H1 (cell line): Measurements from ENCODE around the gene USP38. TPM values are rescaled to one million over a fixed set of nuclear protein-coding genes. Genes with fewer than 3 reads are reported as not detected.

Experiments
- CTCF ChIA-PET: fragments of 300-600 bp; sonication (Branson Sonifier 250); formaldehyde crosslinking; loops from one replicate; lab custom pipeline; 2021; ENCODE audit not compliant: partially characterized antibody; lab: Charles Lee
- POLR2A ChIA-PET: fragments of 300-600 bp; sonication (Branson Sonifier 250); formaldehyde crosslinking; loops from one replicate; lab custom pipeline; 2021; ENCODE audit warnings: inconsistent platforms; ENCODE audit not compliant: partially characterized antibody; lab: Charles Lee
- DNase-seq, 2 experiments: peaks; one replicate each; pipeline versions ENCODE4 v3.0.0 to v3.0.0-alpha.2; 2010 to 2022; ENCODE audit warnings: low spot score in 2 of 2, low read depth in 1 of 2, mixed read lengths in 1 of 2
- FAIRE-seq: peaks from 2 replicates; lab custom pipeline; 2011; peaks lifted over from hg19 to GRCh38; lab: Jason Lieb, UNC
- H2AFZ ChIP-seq: 2 replicates; pipeline ENCODE4 v1.8.1; 2012; ENCODE audit warnings: low read length, inconsistent platforms
- H2AK5ac ChIP-seq: 2 replicates; pipeline ENCODE4 v1.6.1; 2013; ENCODE audit warnings: low read depth, low read length
- H2BK120ac ChIP-seq: replicated peaks from 2 replicates; pipeline ENCODE3; 2013; ENCODE audit warnings: low read depth, low read length, inconsistent platforms
- H2BK12ac ChIP-seq: 2 replicates; pipeline ENCODE4 v1.6.1; 2013; ENCODE audit warnings: low read depth, low read length
- H2BK15ac ChIP-seq: 2 replicates; pipeline ENCODE4 v1.6.1; 2013; ENCODE audit warnings: low read length
- H2BK20ac ChIP-seq: 2 replicates; pipeline ENCODE4 v1.6.1; 2013; ENCODE audit warnings: low read length
- H2BK5ac ChIP-seq: 2 replicates; pipeline ENCODE4 v1.6.1; 2013; ENCODE audit warnings: low read depth, low read length
- H3K14ac ChIP-seq: 2 replicates; pipeline ENCODE4 v1.6.1; 2013; ENCODE audit warnings: inconsistent platforms; ENCODE audit not compliant: insufficient read length
- H3K18ac ChIP-seq: 2 replicates; pipeline ENCODE4 v1.6.1; 2013; ENCODE audit warnings: low read length; ENCODE audit errors: extremely low read depth
- H3K23ac ChIP-seq: 2 replicates; pipeline ENCODE4 v1.6.1; 2013; ENCODE audit warnings: inconsistent platforms; ENCODE audit not compliant: insufficient read length
- H3K23me2 ChIP-seq: 2 replicates; pipeline ENCODE4 v1.6.1; 2013; ENCODE audit warnings: low read depth, low read length
- H3K27ac ChIP-seq: 2 replicates; pipeline ENCODE4 v1.6.1; 2011; ENCODE audit warnings: low read depth, low read length, inconsistent platforms
- H3K27me3 ChIP-seq, 4 experiments: replicated peaks in 1 of 4; 1 replicate in 1 of 4; 2 replicates in 3 of 4; pipeline versions ENCODE4 v1.6.1 to v1.8.1; 2011 to 2013; ENCODE audit warnings: low read length in 3 of 4, mild to moderate bottlenecking in 3 of 4, inconsistent platforms in 2 of 4, mixed read lengths in 2 of 4, moderate library complexity in 1 of 4; ENCODE audit not compliant: control insufficient read depth in 3 of 4, insufficient read depth in 3 of 4; ENCODE audit errors: extremely low read depth in 1 of 4
- H3K36me3 ChIP-seq, 4 experiments: 2 replicates each; pipeline versions ENCODE4 v1.6.1 to v1.8.1; 2011 to 2013; ENCODE audit warnings: mild to moderate bottlenecking in 4 of 4, low read length in 3 of 4, moderate library complexity in 2 of 4, control low read depth in 1 of 4, inconsistent platforms in 1 of 4; ENCODE audit not compliant: insufficient read depth in 4 of 4, control insufficient read depth in 2 of 4
- H3K4ac ChIP-seq: replicated peaks from 2 replicates; pipeline ENCODE3; 2013; ENCODE audit warnings: low read length, low read depth, mixed read lengths, inconsistent platforms; ENCODE audit not compliant: insufficient read length
- H3K4me1 ChIP-seq, 4 experiments: replicated peaks in 1 of 4; 1 replicate in 1 of 4; 2 replicates in 3 of 4; pipeline versions ENCODE4 v1.6.1 to v1.8.1; 2011 to 2013; ENCODE audit warnings: low read length in 3 of 4, inconsistent platforms in 2 of 4, mixed read lengths in 1 of 4; ENCODE audit not compliant: insufficient read depth in 4 of 4, control insufficient read depth in 3 of 4
- H3K4me2 ChIP-seq, 2 experiments: 2 replicates each; pipeline versions ENCODE4 v1.6.1 to v1.8.1; 2011 to 2013; ENCODE audit warnings: low read depth in 2 of 2, low read length in 2 of 2, control low read depth in 1 of 2, inconsistent platforms in 1 of 2, mild to moderate bottlenecking in 1 of 2; ENCODE audit not compliant: insufficient read depth in 1 of 2
- H3K4me3 ChIP-seq, 4 experiments: fragments of 200-600, 300-600 bp in 1 of 4; sonication (generic), shearing (Covaris generic), sonication (Bioruptor Twin) in 1 of 4; 2 replicates each; pipeline versions ENCODE4 v1.5.1 to v1.8.1; 2011 to 2016; ENCODE audit warnings: low read length in 4 of 4, low read depth in 3 of 4, control low read depth in 2 of 4, inconsistent platforms in 2 of 4, mild to moderate bottlenecking in 2 of 4, mixed read lengths in 1 of 4, moderate library complexity in 1 of 4; ENCODE audit not compliant: insufficient read depth in 2 of 4; ENCODE audit errors: extremely low read depth in 1 of 4
- H3K56ac ChIP-seq: replicated peaks from 2 replicates; pipeline ENCODE3; 2013; ENCODE audit warnings: low read depth, mild to moderate bottlenecking, mixed read lengths, low read length, inconsistent platforms; ENCODE audit not compliant: insufficient read length
- H3K79me1 ChIP-seq: 2 replicates; pipeline ENCODE4 v1.6.1; 2013; ENCODE audit warnings: low read depth, low read length, control low read depth
- H3K79me2 ChIP-seq, 2 experiments: 2 replicates each; pipeline versions ENCODE4 v1.6.1 to v1.8.1; 2012 to 2013; ENCODE audit warnings: low read length in 2 of 2, mild to moderate bottlenecking in 2 of 2, inconsistent platforms in 1 of 2; ENCODE audit not compliant: insufficient read depth in 2 of 2, control insufficient read depth in 1 of 2
- H3K9ac ChIP-seq, 4 experiments: replicated peaks in 1 of 4; 1 replicate in 1 of 4; 2 replicates in 3 of 4; pipeline versions ENCODE4 v1.6.1 to v1.8.1; 2011 to 2013; ENCODE audit warnings: low read depth in 3 of 4, low read length in 3 of 4, control low read depth in 2 of 4, mild to moderate bottlenecking in 2 of 4, moderate library complexity in 2 of 4, inconsistent platforms in 1 of 4; ENCODE audit errors: extremely low read depth in 1 of 4
- H3K9me3 ChIP-seq, 2 experiments: 2 replicates each; pipeline versions ENCODE4 v1.6.1 to v1.8.1; 2012 to 2013; ENCODE audit warnings: mild to moderate bottlenecking in 2 of 2, moderate library complexity in 2 of 2, control low read depth in 1 of 2, inconsistent platforms in 1 of 2, low read depth in 1 of 2, low read length in 1 of 2, mixed read lengths in 1 of 2; ENCODE audit not compliant: insufficient read depth in 2 of 2
- H4K20me1 ChIP-seq, 2 experiments: replicated peaks in 1 of 2; 2 replicates each; pipeline versions ENCODE3 to v1.8.1; 2011 to 2013; ENCODE audit warnings: inconsistent platforms in 2 of 2, low read length in 2 of 2, mild to moderate bottlenecking in 1 of 2; ENCODE audit not compliant: insufficient read depth in 2 of 2, control insufficient read depth in 1 of 2
- H4K5ac ChIP-seq: 2 replicates; pipeline ENCODE4 v1.6.1; 2013; ENCODE audit warnings: low read length, low read depth, mixed read lengths, inconsistent platforms; ENCODE audit not compliant: insufficient read length
- H4K8ac ChIP-seq: 2 replicates; pipeline ENCODE4 v1.8.0; 2013; ENCODE audit warnings: mild to moderate bottlenecking, moderate library complexity, low read length, inconsistent platforms; ENCODE audit not compliant: insufficient read depth; ENCODE audit errors: extremely low read depth
- H4K91ac ChIP-seq: replicated peaks from 2 replicates; pipeline ENCODE3; 2013; ENCODE audit warnings: low read length, mixed read lengths, inconsistent platforms; ENCODE audit not compliant: insufficient read length
- EP300 ChIP-seq, 2 experiments: IDR thresholded peaks; 1 replicate in 1 of 2; 2 replicates in 1 of 2; pipeline ENCODE4 v1.6.1; 2011 to 2012; ENCODE audit warnings: low read depth in 2 of 2, low read length in 2 of 2, mild to moderate bottlenecking in 2 of 2, borderline replicate concordance in 1 of 2, inconsistent platforms in 1 of 2, moderate library complexity in 1 of 2
- KDM1A ChIP-seq: fragments of 200-600, 300-600 bp; sonication (generic); IDR thresholded peaks from 2 replicates; pipeline ENCODE4 v1.7.1; 2016; ENCODE audit warnings: mild to moderate bottlenecking, low read length, borderline replicate concordance
- NANOG ChIP-seq: IDR thresholded peaks from 2 replicates; pipeline ENCODE4 v1.6.1; 2011; ENCODE audit warnings: low read length, low read depth, mild to moderate bottlenecking, inconsistent platforms; ENCODE audit not compliant: insufficient read depth, poor library complexity, severe bottlenecking
- YY1 ChIP-seq: IDR thresholded peaks from 2 replicates; pipeline ENCODE4 v1.6.1; 2011; ENCODE audit warnings: low read depth, mild to moderate bottlenecking, low read length
- ZNF274 ChIP-seq: IDR thresholded peaks from 2 replicates; pipeline ENCODE4 v1.7.0; 2012; ENCODE audit warnings: low read length, borderline replicate concordance; ENCODE audit errors: extremely low read depth
- WGBS, 2 experiments: shearing (Covaris generic) in 1 of 2; methylation state at CpG; one replicate each; pipeline versions ENCODE4 v1.1.6 to v1.1.7; 2013 to 2015; ENCODE audit warnings: low lambda C conversion rate in 2 of 2, mixed read lengths in 2 of 2, inconsistent platforms in 1 of 2, low coverage in 1 of 2, missing lambda C conversion rate in 1 of 2; ENCODE audit not compliant: insufficient replicate concordance in 2 of 2, insufficient coverage in 1 of 2, insufficient read length in 1 of 2; ENCODE audit errors: extremely low coverage in 1 of 2, missing lambda C conversion rate in 1 of 2; 5-methylcytosine and 5-hydroxymethylcytosine counted together
- polyA plus RNA-seq, 7 experiments: library from polyadenylated mRNA; depleted of rRNA in 3 of 7; stranded (reverse) in 5 of 7; unstranded in 2 of 7; fragments of >200 nt in 5 of 7; fragments of 200-250 nt in 2 of 7; gene quantifications; 1 replicate in 5 of 7; 2 replicates in 1 of 7; 4 replicates in 1 of 7; pipeline versions ENCODE4 v1.2.1 to v1.2.3, GENCODE V29; 2011 to 2013; ENCODE audit warnings: missing spikeins in 2 of 7, mixed read lengths in 2 of 7
- total RNA-seq: library from RNA; stranded (reverse); fragmentation: NEBNext Ultra II Directional; extraction: Animal tissue kit (Norgen Biotek cat#: 25700); gene quantifications from 2 replicates; pipeline ENCODE4 v1.2.1, GENCODE V29; 2021

USP38 gene
- total and polyA plus RNA-seq, 2 of the 8 experiments (the other 6 are each of a cell fraction or from before 2014, with no cell fraction given): 3.2 to 10.5 TPM

GRCh38 chr4:143199503-143199902 is 14.8 kb downstream of the USP38 start:
- Histone ChIP-seq H4K8ac (no peak overlapping the region), H3K79me2 (no peaks in the 10 kb centered on the region; a peak in 1 of 4 replicates), H3K4me3 (no peak overlapping the region), H2BK5ac (no peak overlapping the region), H3K9ac (no peak overlapping the region), H2AK5ac (no peak overlapping the region), H3K4ac (no peak overlapping the region), H2BK12ac (no peak overlapping the region), H3K36me3 (peaks cover 14 to 53% (median 33%) of the 10 kb centered on the region in 4 experiments), H3K4me2 (no peak overlapping the region), H2BK20ac (no peak overlapping the region), H3K27ac (no peak overlapping the region), H4K91ac (no peak overlapping the region), H3K27me3 (no peaks in the 10 kb centered on the region), H2AFZ (no peak overlapping the region), H3K79me1 (no peaks in the 10 kb centered on the region), H3K4me1 (no peaks in the 10 kb centered on the region), H4K20me1 (peaks cover 2 to 3% of the 10 kb centered on the region in 2 experiments), H3K18ac (no peak overlapping the region), H3K23me2 (no peaks in the 10 kb centered on the region), H3K14ac (no peak overlapping the region), H2BK120ac (no peak overlapping the region), H3K23ac (no peak overlapping the region), H3K9me3 (no peaks in the 10 kb centered on the region), H3K56ac (no peak overlapping the region), H4K5ac (no peak overlapping the region), H2BK15ac (no peak overlapping the region)
- ChIA-PET POLR2A (interaction anchor here (0.9 kb wide), 1 partner anchor 156 kb away, joined by 3 read pairs; no protein-coding TSS in a partner anchor), CTCF (interaction anchor here (1.1 to 1.5 kb wide), 2 partner anchors 64 to 360 kb away, joined by 3 read pairs; no protein-coding TSS in a partner anchor)
- TF ChIP-seq EP300 (IDR thresholded peaks at IDR 0.05; ENCODE audit: borderline replicate concordance in 1 of 2, low read depth in 2 of 2, low read length in 2 of 2) (no peak), YY1 (no peak), ZNF274 (no peak), NANOG (no peak), KDM1A (no peak)
- DNase-seq (no peak), FAIRE-seq (no peak)
- 89% methylated on average over 2 of the region's 2 CpGs; no CpG with 5 or more reads in 1 of the 2 experiments for WGBS, 2 experiments
